Ascending aorta (tissue), 2 donors: Measurements from ENCODE around the gene CCDC106. TPM values are rescaled to one million over a fixed set of nuclear protein-coding genes. Genes with fewer than 3 reads are reported as not detected.

Experiments used
- DNase-seq, 2 donors: peaks; one replicate each; pipeline ENCODE4 v3.0.0-alpha.2; 2019; ENCODE audit warnings: low spot score in 2 of 2
- H3K27ac ChIP-seq, 2 donors: fragments of 200-600 bp; sonication (generic); one replicate each; pipeline ENCODE4 v1.5.1; 2016 to 2017; ENCODE audit warnings: mild to moderate bottlenecking in 1 of 2
- H3K27me3 ChIP-seq: fragments of 200-600 bp; sonication (generic); one replicate; pipeline ENCODE4 v1.5.1; 2017
- H3K36me3 ChIP-seq, 2 donors: fragments of 200-600 bp; sonication (generic); one replicate each; pipeline ENCODE4 v1.5.1; 2016
- H3K4me1 ChIP-seq, 2 donors: fragments of 200-600 bp; sonication (generic); one replicate each; pipeline ENCODE4 v1.5.1; 2016 to 2017; ENCODE audit warnings: mild to moderate bottlenecking in 1 of 2
- H3K4me3 ChIP-seq, 2 donors: fragments of 200-600 bp; sonication (generic); one replicate each; pipeline ENCODE4 v1.5.1; 2016 to 2017; ENCODE audit warnings: mild to moderate bottlenecking in 1 of 2
- H3K9me3 ChIP-seq, 2 donors: fragments of 200-600 bp; sonication (generic); one replicate each; pipeline ENCODE4 v1.5.1; 2016
- intact Hi-C: fragments of 100-400 bp; cut with DNase I; formaldehyde crosslinking; loops from one replicate; pipeline ENCODE4 v1.15.1; 2023
- total RNA-seq: library from RNA; depleted of rRNA; stranded (reverse); fragments of >200 nt; gene quantifications from one replicate; pipeline ENCODE4 v1.1.0, GENCODE V29; 2016
- TF ChIP-seq, protein P1 (sequence below), 3 experiments: fragments of 200-600 bp in 2 of 3; fragments of 450-650 bp in 1 of 3; sonication (generic) in 2 of 3; IDR thresholded peaks; one replicate each; pipeline ENCODE4 v1.5.1; 2016 to 2019; ENCODE audit warnings: antibody characterized with exemption in 3 of 3, mild to moderate bottlenecking in 1 of 3, moderate library complexity in 1 of 3

The CCDC106 gene
- total RNA-seq, 1 donor from 2014 or later, result 27.6 TPM

DNA sequence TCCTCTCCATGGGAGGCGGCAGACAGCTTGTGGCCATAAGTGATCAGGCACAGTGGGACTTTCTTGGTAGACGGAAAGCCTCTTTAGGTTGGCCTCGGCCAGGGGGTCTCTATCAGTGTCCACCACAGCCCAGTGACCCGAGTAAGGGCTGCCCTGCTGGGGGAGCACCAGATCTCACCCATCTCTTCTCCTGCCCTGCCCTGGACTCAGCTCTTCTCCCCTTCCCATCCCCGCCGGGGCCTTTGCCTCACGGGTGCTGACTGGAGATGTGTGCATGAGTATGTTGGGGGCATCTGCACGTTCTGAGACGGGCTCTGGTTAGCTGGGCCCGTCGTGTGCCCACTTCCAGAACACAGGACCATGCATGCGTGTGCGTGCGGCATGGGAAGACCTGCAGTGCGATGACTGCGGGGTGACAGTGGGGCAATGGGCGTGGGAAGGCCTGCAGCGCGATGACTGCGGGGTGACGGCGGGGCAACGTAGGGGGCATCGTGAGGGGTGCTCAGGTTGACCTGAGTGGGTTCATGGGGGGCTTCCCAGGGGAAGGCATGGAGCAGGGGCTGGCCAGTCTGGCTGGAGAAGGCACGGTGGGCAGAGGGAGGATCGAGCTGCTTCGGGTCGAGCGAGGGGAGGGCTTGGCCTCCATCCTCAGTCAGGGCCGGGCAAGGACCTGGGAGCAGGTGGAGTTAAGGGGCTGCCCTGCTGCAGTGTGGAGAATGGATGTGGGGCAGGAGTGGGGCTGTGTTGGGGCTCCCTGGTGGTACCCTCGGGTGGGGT lies 42.9 kb downstream of the CCDC106 start:
- Histone ChIP-seq H3K27me3 (no peaks in the 10 kb centered on the region), H3K4me3 (no peak overlapping the region), H3K9me3 (no peaks in the 10 kb centered on the region), H3K4me1 (no peaks in the 10 kb centered on the region), H3K36me3 (peaks cover 91 to 95% of the 10 kb centered on the region in 2 donors), H3K27ac (no peak overlapping the region)
- TF ChIP-seq, protein P1, sequence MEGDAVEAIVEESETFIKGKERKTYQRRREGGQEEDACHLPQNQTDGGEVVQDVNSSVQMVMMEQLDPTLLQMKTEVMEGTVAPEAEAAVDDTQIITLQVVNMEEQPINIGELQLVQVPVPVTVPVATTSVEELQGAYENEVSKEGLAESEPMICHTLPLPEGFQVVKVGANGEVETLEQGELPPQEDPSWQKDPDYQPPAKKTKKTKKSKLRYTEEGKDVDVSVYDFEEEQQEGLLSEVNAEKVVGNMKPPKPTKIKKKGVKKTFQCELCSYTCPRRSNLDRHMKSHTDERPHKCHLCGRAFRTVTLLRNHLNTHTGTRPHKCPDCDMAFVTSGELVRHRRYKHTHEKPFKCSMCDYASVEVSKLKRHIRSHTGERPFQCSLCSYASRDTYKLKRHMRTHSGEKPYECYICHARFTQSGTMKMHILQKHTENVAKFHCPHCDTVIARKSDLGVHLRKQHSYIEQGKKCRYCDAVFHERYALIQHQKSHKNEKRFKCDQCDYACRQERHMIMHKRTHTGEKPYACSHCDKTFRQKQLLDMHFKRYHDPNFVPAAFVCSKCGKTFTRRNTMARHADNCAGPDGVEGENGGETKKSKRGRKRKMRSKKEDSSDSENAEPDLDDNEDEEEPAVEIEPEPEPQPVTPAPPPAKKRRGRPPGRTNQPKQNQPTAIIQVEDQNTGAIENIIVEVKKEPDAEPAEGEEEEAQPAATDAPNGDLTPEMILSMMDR (IDR thresholded peaks at IDR 0.05), result no peak
- no peak for DNase-seq
- intact Hi-C loops, result no loop called here

GRCh38 chr19:55691561-55692481 lies 43.8 kb downstream of the CCDC106 start:
- Histone ChIP-seq H3K9me3 (no peaks in the 10 kb centered on the region), H3K4me1 (no peaks in the 10 kb centered on the region), H3K36me3 (peaks cover 91 to 94% of the 10 kb centered on the region in 2 donors), H3K4me3 (no peak overlapping the region), H3K27ac (no peak overlapping the region), H3K27me3 (no peaks in the 10 kb centered on the region)
- TF ChIP-seq, protein P1 (IDR thresholded peaks at IDR 0.05), result no peak
- DNase-seq, result no peak
- intact Hi-C loops, result no loop called here

DNA sequence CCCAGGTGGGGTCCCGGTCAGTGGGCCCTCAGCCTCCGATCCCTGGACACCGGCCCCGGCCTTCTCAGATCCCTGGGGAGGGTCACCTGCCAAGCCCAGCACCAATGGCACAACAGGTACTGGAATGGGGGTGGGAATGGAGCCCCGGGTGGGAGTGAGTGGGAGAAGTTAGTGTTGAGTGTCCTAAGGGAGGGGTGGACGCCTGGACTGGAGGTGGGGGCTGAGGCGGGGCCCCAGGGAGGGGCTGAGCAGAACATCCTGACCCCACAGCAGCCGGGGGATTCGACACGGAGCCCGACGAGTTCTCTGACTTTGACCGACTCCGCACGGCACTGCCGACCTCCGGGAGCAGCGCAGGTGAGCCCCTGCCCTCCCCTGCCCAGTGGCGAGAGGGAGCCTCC lies 44.7 kb downstream of the CCDC106 start:
- no peaks in the 10 kb centered on the region for H3K4me1 ChIP-seq
- intact Hi-C loops, result no loop called here
- DNase-seq, result no peak

DNA sequence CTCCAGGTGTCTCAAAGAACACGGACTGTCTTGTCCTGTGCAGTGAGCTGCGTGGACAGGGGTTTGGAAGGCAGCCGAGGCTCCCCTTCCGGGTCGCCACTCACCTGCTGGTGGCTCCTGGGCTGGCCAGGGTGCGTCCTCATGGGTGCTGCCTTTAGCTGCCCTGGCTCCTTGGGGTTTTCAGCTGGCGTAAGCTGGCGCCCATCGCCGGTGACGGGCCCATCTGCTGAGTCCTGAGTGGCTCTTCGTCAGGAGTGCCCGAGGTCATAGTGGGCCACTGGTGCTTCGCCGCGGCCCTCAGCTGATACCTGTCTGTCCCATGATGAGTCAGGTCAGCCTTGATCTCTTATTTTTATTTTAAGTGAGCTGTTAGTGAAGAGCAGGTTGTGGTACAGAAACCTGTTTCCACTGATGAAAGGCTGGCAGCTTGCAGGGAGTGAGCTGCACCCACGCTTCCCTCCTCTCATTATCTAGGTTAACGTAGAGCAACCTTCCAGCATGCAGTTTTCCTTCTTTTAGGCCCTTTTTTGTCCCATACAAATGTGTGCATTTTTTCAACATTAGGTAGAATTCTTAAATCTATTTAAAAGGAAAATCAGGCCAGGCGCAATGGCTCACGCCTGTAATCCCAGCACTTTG lies 45.4 kb downstream of the CCDC106 start:
- DNase-seq, result no peak
- no peaks in the 10 kb centered on the region for H3K27me3 ChIP-seq

More for the DNA sequence above, 44.7 kb downstream of the CCDC106 start:
- TF ChIP-seq, protein P1 (IDR thresholded peaks at IDR 0.05), result no peak
- peaks cover 84 to 92% of the 10 kb centered on the region in 2 donors for H3K36me3 ChIP-seq
- H3K27me3 ChIP-seq, result no peaks in the 10 kb centered on the region
- H3K9me3 ChIP-seq, result no peaks in the 10 kb centered on the region
- H3K27ac ChIP-seq, result no peak overlapping the region
- no peak overlapping the region for H3K4me3 ChIP-seq

GRCh38 chr19:55694241-55694655 lies 46.2 kb downstream of the CCDC106 start:
- H3K27me3 ChIP-seq, result no peaks in the 10 kb centered on the region
- H3K27ac ChIP-seq, result no peak overlapping the region
- H3K36me3 ChIP-seq, result peaks cover 74 to 83% of the 10 kb centered on the region in 2 donors
- intact Hi-C loops, result no loop called here
- no peak for DNase-seq
- no peak overlapping the region for H3K4me3 ChIP-seq
- TF ChIP-seq, protein P1 (IDR thresholded peaks at IDR 0.05), result no peak
- no peaks in the 10 kb centered on the region for H3K4me1 ChIP-seq
- no peaks in the 10 kb centered on the region for H3K9me3 ChIP-seq

More for the DNA sequence above, 45.4 kb downstream of the CCDC106 start:
- TF ChIP-seq, protein P1 (IDR thresholded peaks at IDR 0.05), result no peak
- intact Hi-C loops, result no loop called here
- Histone ChIP-seq H3K36me3 (peaks cover 82 to 89% of the 10 kb centered on the region in 2 donors), H3K9me3 (no peaks in the 10 kb centered on the region), H3K27ac (no peak overlapping the region), H3K4me1 (no peaks in the 10 kb centered on the region), H3K4me3 (no peak overlapping the region)
